GM12878 (cell line): ENCODE measurements around the gene CCNI. TPM values are rescaled to one million over a fixed set of nuclear protein-coding genes. Genes with fewer than 3 reads are reported as not detected.

Experiments used
- BHLHE40 ChIP-seq, 2 experiments: fragments of 450-650 bp in 1 of 2; IDR thresholded peaks; 2 replicates each; pipeline ENCODE4 v1.6.1; 2011 to 2017; ENCODE audit warnings: low read depth in 2 of 2, borderline replicate concordance in 1 of 2, improper control_type of control experiment in 1 of 2, low read length in 1 of 2, mild to moderate bottlenecking in 1 of 2
- CEBPZ ChIP-seq: fragments of 150-350 bp; IDR thresholded peaks from 2 replicates; pipeline ENCODE4 v1.6.1; 2016; ENCODE audit warnings: low read depth, low read length
- E2F8 ChIP-seq: fragments of 450-650 bp; IDR thresholded peaks from 2 replicates; pipeline ENCODE4 v1.6.1; 2018; ENCODE audit warnings: mild to moderate bottlenecking, low read depth, moderate library complexity; ENCODE audit not compliant: partially characterized antibody
- KAT2A ChIP-seq: conservative IDR thresholded peaks from 2 replicates; pipeline ENCODE4 v1.6.1; 2011; ENCODE audit warnings: low read depth, low read length; ENCODE audit not compliant: control insufficient read depth
- NFYB ChIP-seq: IDR thresholded peaks from 2 replicates; pipeline ENCODE4 v1.6.1; 2011; ENCODE audit warnings: low read depth, mild to moderate bottlenecking, low read length, improper control_type of control experiment, moderate library complexity; ENCODE audit not compliant: insufficient read depth
- NRF1 ChIP-seq: conservative IDR thresholded peaks from 2 replicates; pipeline ENCODE4 v1.6.1; 2011; ENCODE audit warnings: mild to moderate bottlenecking, low read depth, low read length, improper control_type of control experiment
- PAX5 ChIP-seq: IDR thresholded peaks from 2 replicates; pipeline ENCODE4 v1.6.1; 2011; ENCODE audit warnings: low read depth, low read length, borderline replicate concordance
- PRDM15 ChIP-seq: fragments of 450-650 bp; formaldehyde crosslinking; IDR thresholded peaks from 2 replicates; pipeline ENCODE4 v1.4.0; 2020; ENCODE audit warnings: mild to moderate bottlenecking, moderate library complexity
- RELA ChIP-seq: fragments of 450-650 bp; IDR thresholded peaks from 2 replicates; pipeline ENCODE4 v1.8.0; 2014; ENCODE audit warnings: borderline replicate concordance; ENCODE audit not compliant: partially characterized antibody
- STAT1 ChIP-seq: fragments of 450-650 bp; conservative IDR thresholded peaks from 2 replicates; pipeline ENCODE4 v1.6.1; 2014; ENCODE audit warnings: antibody characterized with exemption, mild to moderate bottlenecking
- ZBTB33 ChIP-seq: fragments of 450-650 bp; IDR thresholded peaks from 2 replicates; pipeline ENCODE4 v1.6.1; 2017; ENCODE audit warnings: mild to moderate bottlenecking
- polyA plus RNA-seq, 11 experiments: library from polyadenylated mRNA; depleted of rRNA in 4 of 11; unstranded in 6 of 11; stranded (reverse) in 5 of 11; fragments of >200 nt; fragmentation: Nextera tagmentation in 4 of 11; fragmentation: Illumina TruSeq in 1 of 11; extraction: Ambion mirVana in 4 of 11; extraction: Trizol in 1 of 11; gene quantifications; 1 replicate in 1 of 11; 2 replicates in 10 of 11; pipeline versions ENCODE4 v1.2.1 to v1.2.3, GENCODE V29; 2011 to 2016; ENCODE audit warnings: inconsistent platforms in 2 of 11, missing spikeins in 2 of 11, low read depth in 1 of 11
- total RNA-seq, 4 experiments: library from RNA; depleted of rRNA in 3 of 4; stranded (reverse); fragments of >200 nt in 3 of 4; fragmentation: Illumina TruSeq in 1 of 4; extraction: Trizol in 1 of 4; gene quantifications; 2 replicates each; pipeline versions ENCODE4 v1.2.1 to v1.2.3, GENCODE V29; 2013 to 2021

CCNI gene
- total and polyA plus RNA-seq, 10 of the 15 experiments (the other 5 are each of a cell fraction or from before 2014, with no cell fraction given), result 70.6 to 178 (median 105) TPM

- no peak for TF ChIP-seq E2F8
- no peak for TF ChIP-seq CEBPZ
- no peak for TF ChIP-seq NRF1
- no peak for TF ChIP-seq PRDM15 (CRISPR knock-in tag)
- TF ChIP-seq NFYB, result no peak
- no peak for TF ChIP-seq PAX5
- no peak for TF ChIP-seq STAT1
- TF ChIP-seq ZBTB33, result no peak
- TF ChIP-seq BHLHE40 (IDR thresholded peaks at IDR 0.05; ENCODE audit: borderline replicate concordance in 1 of 2, low read depth in 2 of 2, low read length in 1 of 2), result no peak
- TF ChIP-seq KAT2A, result no peak
- no peak for TF ChIP-seq RELA
Measured at GRCh38 chr4:77002321-77003107, 73.3 kb downstream of the CCNI start (continued).
